A673 (cell line): Measurements from ENCODE around the gene AQP12A. TPM values are rescaled to one million over a fixed set of nuclear protein-coding genes. Genes with fewer than 3 reads are reported as not detected.

Experiments used
- BruUV-seq: library from RNA; stranded (reverse); fragments of 400-500 nt; replicated peaks from 2 replicates; lab custom pipeline; 2021; lab: Mats Ljungman, UMichigan
- CTCF ChIA-PET: fragments of 300-600 bp; sonication (Branson Sonifier 250); formaldehyde crosslinking; loops from one replicate; lab custom pipeline; 2022; ENCODE audit warnings: antibody characterized with exemption; lab: Charles Lee
- POLR2A ChIA-PET: fragments of 300-600 bp; sonication (Branson Sonifier 250); formaldehyde crosslinking; loops from one replicate; lab custom pipeline; 2022; ENCODE audit warnings: antibody characterized with exemption; ENCODE audit not compliant: low non-redundant PET; lab: Charles Lee
- DNase-seq: peaks from one replicate; pipeline ENCODE4 v3.0.0-alpha.2; 2015; ENCODE audit warnings: low spot score
- H3K27ac ChIP-seq: fragments of 200-600 bp; sonication (generic); 2 replicates; pipeline ENCODE4 v1.5.1; 2016; ENCODE audit warnings: mixed run types, low read depth, mild to moderate bottlenecking, mixed read lengths, antibody characterized with exemption, low read length; ENCODE audit not compliant: poor library complexity, severe bottlenecking
- H3K27me3 ChIP-seq: fragments of 200-600 bp; sonication (generic); replicated peaks from 2 replicates; pipeline ENCODE4 v1.6.1; 2017; ENCODE audit warnings: mixed run types, low read depth, mild to moderate bottlenecking, mixed read lengths, antibody characterized with exemption, low read length; ENCODE audit not compliant: insufficient read depth, poor library complexity
- H3K36me3 ChIP-seq: fragments of 200-600 bp; sonication (generic); 2 replicates; pipeline ENCODE4 v1.6.1; 2016; ENCODE audit warnings: mixed run types, mild to moderate bottlenecking, mixed read lengths, antibody characterized with exemption, low read length; ENCODE audit not compliant: insufficient read depth, poor library complexity, severe bottlenecking
- H3K4me1 ChIP-seq: fragments of 200-600 bp; sonication (generic); 2 replicates; pipeline ENCODE4 v1.6.1; 2017; ENCODE audit warnings: mixed run types, mild to moderate bottlenecking, mixed read lengths, antibody characterized with exemption, low read length; ENCODE audit not compliant: insufficient read depth, poor library complexity, severe bottlenecking
- H3K4me3 ChIP-seq: fragments of 200-600 bp; sonication (generic); 2 replicates; pipeline ENCODE4 v1.5.1; 2016; ENCODE audit warnings: low read depth, mixed run types, mild to moderate bottlenecking, mixed read lengths, low read length; ENCODE audit not compliant: poor library complexity, severe bottlenecking
- H3K9me3 ChIP-seq: fragments of 200-600 bp; sonication (generic); 2 replicates; pipeline ENCODE4 v1.6.1; 2016; ENCODE audit warnings: mixed run types, low read depth, mild to moderate bottlenecking, mixed read lengths, antibody characterized with exemption, low read length; ENCODE audit not compliant: poor library complexity, severe bottlenecking
- CTCF ChIP-seq: fragments of 300-800, 200-600 bp; sonication (generic); conservative IDR thresholded peaks from 2 replicates; pipeline ENCODE4 v1.5.1; 2017; ENCODE audit warnings: low read depth, mild to moderate bottlenecking, antibody characterized with exemption, low read length, moderate library complexity, mixed read lengths
- EZH2 ChIP-seq: fragments of 200-600 bp; sonication (generic); IDR thresholded peaks from 2 replicates; pipeline ENCODE4 v1.6.1; 2017; ENCODE audit warnings: borderline replicate concordance, low read depth, mild to moderate bottlenecking, mixed read lengths, antibody characterized with exemption, low read length; ENCODE audit not compliant: poor library complexity, severe bottlenecking
- intact Hi-C: fragments of 100-400 bp; cut with micrococcal nuclease; formaldehyde crosslinking; loops from one replicate; pipeline ENCODE4 v1.10.0; 2022; ENCODE audit not compliant: unreplicated experiment
- total RNA-seq: library from RNA; stranded (reverse); gene quantifications from 2 replicates; pipeline ENCODE4 v1.2.3, GENCODE V29; 2021

AQP12A gene
- total RNA-seq, 1 experiment from 2014 or later: not detected

- DNase-seq: no peak
- intact Hi-C loops: no loop called here
- no peak overlapping the region for H3K27ac ChIP-seq
- no TSS peak for BruUV-seq
- H3K4me1 ChIP-seq: no peaks in the 10 kb centered on the region
- no peak for TF ChIP-seq EZH2
- TF ChIP-seq CTCF: no peak
- H3K9me3 ChIP-seq: no peaks in the 10 kb centered on the region
- no peak overlapping the region for H3K4me3 ChIP-seq
- ChIA-PET POLR2A (no interaction called here), CTCF (interaction anchor here (0.6 kb wide), 1 partner anchor 57 kb away, joined by 12 read pairs; no protein-coding TSS in a partner anchor)
- H3K27me3 ChIP-seq: no peaks in the 10 kb centered on the region
- peaks cover 17% of the 10 kb centered on the region for H3K36me3 ChIP-seq
Measured at GRCh38 chr2:240732184-240732583, 40.5 kb downstream of the AQP12A start.

GRCh38 chr2:240732911-240733622, 41.4 kb downstream of the AQP12A start:
- no peak overlapping the region for H3K27ac ChIP-seq
- no peak for DNase-seq
- CTCF ChIA-PET: no interaction called here
- H3K9me3 ChIP-seq: no peaks in the 10 kb centered on the region
- no peak for TF ChIP-seq EZH2
- TF ChIP-seq CTCF: no peak
- POLR2A ChIA-PET: no interaction called here
- intact Hi-C loops: no loop called here
- BruUV-seq: no TSS peak
- no peaks in the 10 kb centered on the region for H3K27me3 ChIP-seq
- H3K4me3 ChIP-seq: no peak overlapping the region
- H3K4me1 ChIP-seq: no peaks in the 10 kb centered on the region
- peaks cover 19% of the 10 kb centered on the region for H3K36me3 ChIP-seq

GRCh38 chr2:240733803-240734495, 42.3 kb downstream of the AQP12A start:
- Histone ChIP-seq H3K27me3 (no peaks in the 10 kb centered on the region), H3K36me3 (peaks cover 27% of the 10 kb centered on the region), H3K4me3 (no peak overlapping the region), H3K9me3 (no peaks in the 10 kb centered on the region), H3K27ac (no peak overlapping the region), H3K4me1 (no peaks in the 10 kb centered on the region)
- ChIA-PET CTCF (no interaction called here), POLR2A (no interaction called here)
- no TSS peak for BruUV-seq
- intact Hi-C loops: no loop called here
- peak; percentile 26; the same call in 1 of the 2 replicates for TF ChIP-seq CTCF
- TF ChIP-seq EZH2: no peak
- no peak for DNase-seq
